Right forelimb (tissue), 1 donor: Measurements from ENCODE around the gene LIFR.

Source experiments
- DNase-seq: peaks from one replicate; pipeline ENCODE4 v3.0.0-alpha.2; 2018

LIFR gene

GRCh38 chr5:38431242-38431853 lies 125.1 kb downstream of the LIFR start:
- DNase-seq, result no peak

GRCh38 chr5:38426986-38427950 lies 129.2 kb downstream of the LIFR start:
- DNase-seq, result no peak

GRCh38 chr5:38426490-38426889 lies 130.0 kb downstream of the LIFR start:
- no peak for DNase-seq
